Panc1 (cell line): Measurements from ENCODE around the gene SV2B. TPM values are rescaled to one million over a fixed set of nuclear protein-coding genes. Genes with fewer than 3 reads are reported as not detected.

Experiments
- ATAC-seq: fragments of 200-7000 bp; cut with Tn5 transposase; 2 replicates; pipeline ENCODE4 v1.9.1; 2020; ENCODE audit warnings: mild to moderate bottlenecking, moderate library complexity
- BruUV-seq: library from RNA; stranded (reverse); fragments of 400-500 nt; replicated peaks from 2 replicates; lab custom pipeline; 2021; lab: Mats Ljungman, UMichigan
- CTCF ChIA-PET: fragments of 300-600 bp; sonication (Branson Sonifier 250); formaldehyde crosslinking; loops from one replicate; lab custom pipeline; 2022; ENCODE audit warnings: antibody characterized with exemption; lab: Charles Lee
- POLR2A ChIA-PET: fragments of 300-600 bp; sonication (Branson Sonifier 250); formaldehyde crosslinking; loops from one replicate; lab custom pipeline; 2022; ENCODE audit warnings: antibody characterized with exemption; lab: Charles Lee
- DNase-seq: peaks from one replicate; pipeline ENCODE4 v3.0.0-alpha.2; 2010; ENCODE audit warnings: low read depth, low spot score
- H3K27ac ChIP-seq: 2 replicates; pipeline ENCODE4 v1.5.1; 2011; ENCODE audit warnings: mild to moderate bottlenecking, low read length, inconsistent platforms
- H3K27me3 ChIP-seq: fragments of 200-500 bp; sonication (Bioruptor generic); 2 replicates; pipeline ENCODE4 v1.6.0; 2014; ENCODE audit warnings: low read length, inconsistent platforms; ENCODE audit not compliant: control insufficient read depth, insufficient read depth
- H3K36me3 ChIP-seq: fragments of 200-500 bp; sonication (Bioruptor generic); 2 replicates; pipeline ENCODE4 v1.5.1; 2014; ENCODE audit warnings: inconsistent platforms, mild to moderate bottlenecking, low read length, moderate library complexity; ENCODE audit not compliant: control insufficient read depth, insufficient read depth
- H3K4me1 ChIP-seq: 2 replicates; pipeline ENCODE4 v1.5.1; 2011; ENCODE audit warnings: inconsistent platforms, mild to moderate bottlenecking, low read length, moderate library complexity; ENCODE audit not compliant: control insufficient read depth, insufficient read depth
- H3K4me3 ChIP-seq, 2 experiments: 2 replicates each; pipeline ENCODE4 v1.5.1; 2011 to 2012; ENCODE audit warnings: low read depth in 2 of 2, low read length in 2 of 2, mild to moderate bottlenecking in 2 of 2, inconsistent platforms in 1 of 2, moderate library complexity in 1 of 2
- H3K9me3 ChIP-seq: fragments of 200-500 bp; sonication (Bioruptor generic); 2 replicates; pipeline ENCODE4 v1.5.1; 2014; ENCODE audit warnings: low read depth, mild to moderate bottlenecking, inconsistent platforms, low read length, moderate library complexity; ENCODE audit not compliant: control insufficient read depth, insufficient read depth
- POLR2AphosphoS5 ChIP-seq: IDR thresholded peaks from 2 replicates; pipeline ENCODE4 v1.6.1; 2012; ENCODE audit warnings: mild to moderate bottlenecking, low read depth, low read length, moderate library complexity
- SIN3A ChIP-seq: IDR thresholded peaks from 2 replicates; pipeline ENCODE4 v1.6.1; 2012; ENCODE audit warnings: low read depth, mild to moderate bottlenecking, low read length, moderate library complexity, borderline replicate concordance; ENCODE audit not compliant: insufficient read depth
- TCF7L2 ChIP-seq: IDR thresholded peaks from 2 replicates; pipeline ENCODE4 v1.6.1; 2011; ENCODE audit warnings: mild to moderate bottlenecking, low read depth, low read length, inconsistent platforms
- in situ Hi-C: cut with HindIII; loops from 2 replicates; pipeline ENCODE4 v1.10.0; 2016; ENCODE audit warnings: low sequenced_read_pairs, low pct_unique_long_range_greater_than_20kb
- intact Hi-C: fragments of 100-400 bp; cut with micrococcal nuclease; formaldehyde crosslinking; loops from one replicate; pipeline ENCODE4 v1.10.0; 2022; ENCODE audit not compliant: unreplicated experiment
- total RNA-seq: library from RNA; stranded (reverse); gene quantifications from one replicate; pipeline ENCODE4 v1.2.1, GENCODE V29; 2021; ENCODE audit not compliant: unreplicated experiment
- TF ChIP-seq, protein P1 (sequence below): fragments of 450-650 bp; IDR thresholded peaks from 2 replicates; pipeline ENCODE4 v1.5.1; 2017; ENCODE audit warnings: mild to moderate bottlenecking
- TF ChIP-seq, protein P2 (sequence below), 2 experiments: IDR thresholded peaks; 2 replicates each; pipeline ENCODE4 v1.6.1; 2011 to 2012; ENCODE audit warnings: low read depth in 2 of 2, control low read depth in 1 of 2, low read length in 1 of 2, mild to moderate bottlenecking in 1 of 2, moderate library complexity in 1 of 2; ENCODE audit not compliant: insufficient read depth in 1 of 2

The SV2B gene
- total RNA-seq, 1 experiment from 2014 or later: not detected

DNA sequence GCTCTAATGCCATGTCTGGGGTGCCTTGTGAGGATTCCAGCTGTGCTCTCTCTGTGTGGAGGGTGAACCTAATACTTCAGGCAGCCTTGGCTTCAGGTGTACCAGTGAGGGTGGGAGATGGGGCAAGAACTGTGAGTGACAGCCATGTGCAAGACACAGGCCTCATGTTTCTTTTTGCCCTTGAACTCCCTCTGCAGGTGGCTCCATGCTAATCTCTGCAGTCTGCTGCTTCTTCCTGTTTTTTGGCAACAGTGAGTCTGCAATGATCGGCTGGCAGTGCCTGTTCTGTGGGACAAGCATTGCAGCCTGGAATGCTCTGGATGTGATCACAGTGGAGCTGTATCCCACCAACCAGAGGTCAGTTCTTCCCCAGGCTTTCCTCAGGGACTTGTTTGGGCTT lies 189.3 kb downstream of the SV2B start:
- Histone ChIP-seq H3K36me3 (no peaks in the 10 kb centered on the region), H3K27me3 (peaks cover 24% of the 10 kb centered on the region), H3K9me3 (no peaks in the 10 kb centered on the region), H3K4me3 (no peak overlapping the region), H3K27ac (no peak overlapping the region), H3K4me1 (no peaks in the 10 kb centered on the region)
- no TSS peak for BruUV-seq
- TF ChIP-seq, protein P1, sequence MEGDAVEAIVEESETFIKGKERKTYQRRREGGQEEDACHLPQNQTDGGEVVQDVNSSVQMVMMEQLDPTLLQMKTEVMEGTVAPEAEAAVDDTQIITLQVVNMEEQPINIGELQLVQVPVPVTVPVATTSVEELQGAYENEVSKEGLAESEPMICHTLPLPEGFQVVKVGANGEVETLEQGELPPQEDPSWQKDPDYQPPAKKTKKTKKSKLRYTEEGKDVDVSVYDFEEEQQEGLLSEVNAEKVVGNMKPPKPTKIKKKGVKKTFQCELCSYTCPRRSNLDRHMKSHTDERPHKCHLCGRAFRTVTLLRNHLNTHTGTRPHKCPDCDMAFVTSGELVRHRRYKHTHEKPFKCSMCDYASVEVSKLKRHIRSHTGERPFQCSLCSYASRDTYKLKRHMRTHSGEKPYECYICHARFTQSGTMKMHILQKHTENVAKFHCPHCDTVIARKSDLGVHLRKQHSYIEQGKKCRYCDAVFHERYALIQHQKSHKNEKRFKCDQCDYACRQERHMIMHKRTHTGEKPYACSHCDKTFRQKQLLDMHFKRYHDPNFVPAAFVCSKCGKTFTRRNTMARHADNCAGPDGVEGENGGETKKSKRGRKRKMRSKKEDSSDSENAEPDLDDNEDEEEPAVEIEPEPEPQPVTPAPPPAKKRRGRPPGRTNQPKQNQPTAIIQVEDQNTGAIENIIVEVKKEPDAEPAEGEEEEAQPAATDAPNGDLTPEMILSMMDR: peak; percentile 13; the same call in 1 of the 2 replicates
- TF ChIP-seq TCF7L2 (no peak), POLR2AphosphoS5 (no peak)
- TF ChIP-seq, protein P2, sequence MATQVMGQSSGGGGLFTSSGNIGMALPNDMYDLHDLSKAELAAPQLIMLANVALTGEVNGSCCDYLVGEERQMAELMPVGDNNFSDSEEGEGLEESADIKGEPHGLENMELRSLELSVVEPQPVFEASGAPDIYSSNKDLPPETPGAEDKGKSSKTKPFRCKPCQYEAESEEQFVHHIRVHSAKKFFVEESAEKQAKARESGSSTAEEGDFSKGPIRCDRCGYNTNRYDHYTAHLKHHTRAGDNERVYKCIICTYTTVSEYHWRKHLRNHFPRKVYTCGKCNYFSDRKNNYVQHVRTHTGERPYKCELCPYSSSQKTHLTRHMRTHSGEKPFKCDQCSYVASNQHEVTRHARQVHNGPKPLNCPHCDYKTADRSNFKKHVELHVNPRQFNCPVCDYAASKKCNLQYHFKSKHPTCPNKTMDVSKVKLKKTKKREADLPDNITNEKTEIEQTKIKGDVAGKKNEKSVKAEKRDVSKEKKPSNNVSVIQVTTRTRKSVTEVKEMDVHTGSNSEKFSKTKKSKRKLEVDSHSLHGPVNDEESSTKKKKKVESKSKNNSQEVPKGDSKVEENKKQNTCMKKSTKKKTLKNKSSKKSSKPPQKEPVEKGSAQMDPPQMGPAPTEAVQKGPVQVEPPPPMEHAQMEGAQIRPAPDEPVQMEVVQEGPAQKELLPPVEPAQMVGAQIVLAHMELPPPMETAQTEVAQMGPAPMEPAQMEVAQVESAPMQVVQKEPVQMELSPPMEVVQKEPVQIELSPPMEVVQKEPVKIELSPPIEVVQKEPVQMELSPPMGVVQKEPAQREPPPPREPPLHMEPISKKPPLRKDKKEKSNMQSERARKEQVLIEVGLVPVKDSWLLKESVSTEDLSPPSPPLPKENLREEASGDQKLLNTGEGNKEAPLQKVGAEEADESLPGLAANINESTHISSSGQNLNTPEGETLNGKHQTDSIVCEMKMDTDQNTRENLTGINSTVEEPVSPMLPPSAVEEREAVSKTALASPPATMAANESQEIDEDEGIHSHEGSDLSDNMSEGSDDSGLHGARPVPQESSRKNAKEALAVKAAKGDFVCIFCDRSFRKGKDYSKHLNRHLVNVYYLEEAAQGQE (IDR thresholded peaks at IDR 0.05; ENCODE audit: insufficient read depth in 1 of 2, low read depth in 2 of 2, low read length in 1 of 2): no peak
- ATAC-seq (peak; percentile 63), DNase-seq (no peak)
- POLR2A ChIA-PET: no interaction called here
- CTCF ChIA-PET: no interaction called here
- intact Hi-C loops: no loop called here
- in situ Hi-C loops: no loop called here

DNA sequence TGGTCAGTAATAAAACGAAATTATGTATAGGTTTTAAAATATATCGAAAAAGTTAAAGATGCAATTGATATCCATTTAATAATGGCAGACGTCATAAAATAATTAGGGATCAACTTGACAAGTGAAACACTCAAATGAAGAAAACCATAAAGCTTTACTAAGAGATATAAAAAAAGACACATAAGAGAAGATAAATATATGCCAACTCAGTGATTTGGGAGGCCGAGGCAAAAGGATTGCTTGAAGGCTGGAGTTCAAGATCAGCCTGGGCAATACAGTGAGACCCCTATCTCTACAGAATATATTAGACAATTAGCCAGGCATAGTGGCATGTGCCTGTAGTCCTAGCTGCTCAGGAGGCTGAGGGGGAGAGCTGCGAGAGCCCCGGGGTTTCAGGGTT lies 190.5 kb downstream of the SV2B start:
- DNase-seq (no peak), ATAC-seq (no peak)
- ChIA-PET POLR2A (no interaction called here), CTCF (no interaction called here)
- intact Hi-C loops (no loop called here), in situ Hi-C loops (no loop called here)
- Histone ChIP-seq H3K27me3 (peaks cover 36% of the 10 kb centered on the region), H3K36me3 (no peaks in the 10 kb centered on the region), H3K4me3 (no peak overlapping the region), H3K9me3 (no peaks in the 10 kb centered on the region), H3K4me1 (no peaks in the 10 kb centered on the region), H3K27ac (no peak overlapping the region)
- no TSS peak for BruUV-seq
- TF ChIP-seq TCF7L2 (no peak), SIN3A (no peak), POLR2AphosphoS5 (no peak)
- TF ChIP-seq, protein P1: no peak
- TF ChIP-seq, protein P2 (IDR thresholded peaks at IDR 0.05; ENCODE audit: insufficient read depth in 1 of 2, low read depth in 2 of 2, low read length in 1 of 2): no peak
